NOMO-1 treated with dmso at 0.1 percent for 144 hours (cell line): ENCODE data around the gene SART3.
"Not testable (repeated sequence)": the region's sequence is repeated elsewhere in the genome, so short reads cannot be mapped to it uniquely, and the experiment has no call there.

Experiments
- DNase-seq: peaks from one replicate; lab custom pipeline; 2025; ENCODE audit not compliant: unreplicated experiment; lab: John Stamatoyannopoulos, UW

Gene SART3

DNA sequence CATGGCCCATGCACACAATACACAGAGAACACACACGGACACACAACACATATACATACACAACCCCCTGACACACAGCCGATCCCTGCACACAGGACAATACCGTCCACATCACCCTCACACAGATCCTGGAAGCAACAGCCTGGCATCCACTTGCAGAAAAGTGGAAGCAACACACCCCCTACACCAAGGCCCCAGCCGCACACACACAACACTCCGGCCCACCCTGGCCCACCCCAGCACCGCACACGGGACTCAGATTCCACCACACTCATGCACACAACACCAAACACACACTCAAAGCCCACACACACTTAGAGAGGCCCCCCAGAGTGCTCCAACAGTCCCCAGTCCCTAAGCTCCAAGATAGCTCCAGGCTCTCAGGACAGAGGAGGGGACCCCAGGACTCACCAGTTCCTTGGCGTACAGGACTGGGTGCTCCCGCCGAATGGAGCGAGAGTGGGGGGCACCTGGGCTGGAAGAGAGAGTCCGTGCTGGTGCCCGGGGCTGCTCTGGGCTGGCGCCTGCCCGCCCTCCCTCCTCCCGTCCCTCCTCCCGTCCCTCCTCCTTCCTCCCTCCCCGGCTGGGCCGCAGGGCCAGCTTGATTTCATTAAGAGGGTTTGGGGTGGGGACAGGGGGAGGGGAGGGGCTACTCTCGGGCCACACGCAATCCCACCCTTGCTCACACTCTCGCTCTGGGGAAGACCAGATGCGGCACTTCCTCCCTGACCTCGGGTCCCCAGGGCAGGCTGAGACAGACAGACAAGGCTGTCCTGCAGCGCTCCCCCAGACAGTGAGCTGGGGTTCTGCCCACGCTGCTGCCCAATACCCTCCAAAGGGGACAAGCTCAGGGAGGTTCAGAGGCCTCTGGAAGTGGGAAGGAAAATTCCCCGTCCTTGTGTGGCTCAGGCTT, 36.8 kb upstream of the SART3 start, which contains the start of gene TMEM119:
Gene TMEM119 (minus strand): TSS at position 526 of the 913 bp plus-strand sequence. CDS start 5,701 bp downstream, outside the sequence.
- no peak for DNase-seq

DNA sequence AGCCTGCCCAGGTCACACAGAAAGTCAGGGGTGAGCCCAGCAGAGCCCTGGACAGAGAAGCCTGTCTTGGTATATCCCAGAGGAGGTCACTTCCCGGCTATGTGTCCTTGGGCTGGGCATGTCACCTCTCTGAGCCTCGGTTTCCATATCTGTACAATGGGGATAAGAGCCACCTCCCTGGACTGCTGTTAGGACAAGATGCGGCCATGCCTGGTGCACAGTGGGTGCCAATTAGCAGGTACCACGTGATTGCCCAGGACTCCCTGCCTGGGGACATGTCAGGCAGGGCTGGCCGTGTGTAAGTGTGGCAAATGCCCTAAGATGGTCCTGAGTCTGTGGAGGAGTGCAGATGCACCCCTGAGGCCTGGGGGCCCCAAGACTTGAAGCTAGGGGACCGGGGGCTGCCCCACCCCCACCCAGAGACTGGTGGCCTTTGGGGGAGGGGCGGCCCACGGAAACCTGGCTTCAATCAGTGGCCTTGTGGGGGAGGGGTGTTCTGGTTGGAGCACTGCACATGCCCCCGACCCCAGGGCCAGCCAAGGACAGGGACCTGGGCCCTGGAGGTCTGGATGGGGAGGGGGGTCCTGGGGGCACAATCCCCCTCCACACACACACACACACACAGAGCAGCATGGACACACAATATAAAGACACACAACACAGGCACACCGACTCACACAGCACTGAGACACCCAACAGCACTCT, 36.0 kb upstream of the SART3 start:
- DNase-seq = no peak

DNA sequence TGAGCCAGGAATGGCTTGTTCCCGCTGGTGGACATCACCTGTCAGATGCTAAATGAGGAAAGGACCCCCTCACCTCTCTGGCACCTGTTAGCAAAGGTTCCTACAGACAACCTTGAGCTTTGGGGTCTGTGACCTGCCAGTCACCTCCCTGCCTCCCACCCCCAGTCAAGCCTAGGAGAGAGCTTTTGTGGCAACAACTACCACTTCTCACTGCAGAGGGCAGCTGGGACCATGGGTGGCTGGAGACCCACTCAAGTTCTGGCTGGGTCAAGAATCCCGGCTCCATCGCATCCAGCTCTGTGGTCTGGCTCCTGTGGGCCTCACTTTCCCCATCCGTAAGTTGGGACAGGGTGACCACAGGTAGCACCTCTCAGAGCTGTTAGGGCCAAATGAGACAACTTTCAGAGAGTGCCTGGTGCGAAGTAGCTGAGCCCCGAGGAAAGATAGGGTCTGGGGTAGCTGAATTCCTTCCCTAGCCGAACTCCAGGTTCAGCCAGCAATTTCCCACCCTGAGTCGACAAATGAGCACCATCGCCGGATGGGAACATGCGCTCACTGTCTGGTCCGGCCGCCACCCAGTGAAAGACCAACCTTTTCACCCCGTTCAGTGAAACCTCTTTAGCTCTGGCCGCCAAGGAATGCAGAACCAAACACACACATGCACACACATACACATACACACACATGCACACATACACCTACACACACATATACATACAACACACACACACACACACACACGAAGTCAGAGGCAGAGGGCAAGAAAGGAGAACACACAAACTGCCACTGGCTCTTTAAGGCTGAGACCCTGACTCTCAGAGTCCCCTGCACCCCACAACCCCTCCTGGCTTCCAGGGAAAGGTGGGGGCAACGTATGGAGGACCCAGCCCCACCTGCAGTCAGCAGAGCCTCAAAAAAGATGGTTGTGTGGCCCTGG, 35.0 kb upstream of the SART3 start:
- DNase-seq = no peak

GRCh38 chr12:108594960-108595710, 34.2 kb upstream of the SART3 start:
- DNase-seq = no peak

- no peak for DNase-seq
Measured at GRCh38 chr12:108594323-108594903, 33.4 kb upstream of the SART3 start.

DNA sequence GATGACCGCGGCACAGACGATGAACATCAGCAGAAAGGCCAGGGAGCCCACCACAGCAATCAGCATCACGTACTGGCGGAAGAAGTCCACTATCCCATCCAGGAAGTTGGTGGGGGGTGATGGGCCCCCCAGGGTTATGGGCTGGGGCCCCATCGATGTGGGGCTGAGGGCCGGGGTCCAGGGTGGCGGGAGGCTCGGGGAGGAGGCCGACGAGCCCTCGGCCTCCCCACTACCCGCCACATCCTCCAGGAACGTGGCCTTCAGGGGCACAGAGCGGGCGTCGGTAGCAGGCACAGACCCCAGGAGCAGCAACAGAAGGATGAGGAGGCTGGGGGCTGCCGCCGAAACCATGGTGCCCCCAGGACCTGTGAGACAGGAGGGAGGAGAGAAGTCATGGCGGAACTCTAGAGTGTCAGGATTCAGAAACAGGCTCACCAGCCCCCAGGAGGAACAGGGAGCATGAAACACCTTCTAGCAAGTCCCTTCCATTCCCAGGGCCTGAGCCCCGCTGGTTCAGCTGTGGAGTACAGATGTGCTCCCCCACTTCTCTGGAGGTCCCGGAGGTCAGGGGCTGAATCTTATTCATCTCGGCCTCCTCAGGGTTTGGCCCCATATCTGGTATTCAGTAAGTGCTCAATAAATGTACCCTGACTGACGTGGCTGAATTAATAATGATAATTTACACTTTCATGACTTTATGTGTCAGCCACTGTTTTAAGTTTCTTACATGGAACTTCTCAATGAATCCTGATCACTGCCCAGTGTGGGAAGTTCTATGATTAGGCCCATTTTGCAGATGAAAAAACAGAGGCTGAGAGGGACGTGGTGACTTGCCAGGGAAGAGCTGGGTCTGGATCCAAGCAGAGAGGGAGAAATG, 31.3 kb upstream of the SART3 start:
- no peak for DNase-seq

DNA sequence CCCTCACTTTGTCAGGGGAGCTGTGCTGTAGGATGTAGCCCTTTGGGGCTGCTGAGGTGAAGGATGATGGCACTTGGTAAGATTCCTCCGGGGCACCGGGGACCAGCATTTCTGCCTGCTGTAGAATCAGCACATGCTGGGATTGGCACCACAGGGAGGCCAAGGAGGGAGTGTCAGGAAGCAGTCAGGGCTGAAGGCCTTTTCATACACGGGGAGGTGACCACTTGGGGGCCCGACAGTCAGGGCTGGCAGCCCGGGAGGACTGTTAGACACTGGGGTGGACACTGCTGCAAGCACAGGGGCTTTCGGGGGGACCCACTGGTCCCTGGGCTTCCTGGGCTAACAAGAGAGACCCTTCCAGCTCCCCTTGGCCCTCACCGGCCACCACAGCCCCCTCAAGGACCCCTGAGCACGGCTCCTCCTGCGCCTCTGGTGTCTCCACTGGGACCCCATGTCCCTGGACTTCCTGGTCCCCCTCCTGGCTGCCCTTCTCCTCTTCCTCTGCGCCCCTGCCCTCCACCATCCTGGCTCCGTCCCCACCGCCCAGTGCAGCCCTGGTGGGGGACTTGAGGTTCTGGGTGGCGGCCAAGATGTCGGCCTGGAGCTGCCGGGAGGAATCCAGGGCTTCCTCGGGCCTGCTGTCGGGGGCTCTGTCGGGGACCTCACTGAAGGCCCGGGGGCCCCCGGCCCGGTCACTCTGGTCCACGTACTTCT, 30.5 kb upstream of the SART3 start:
- DNase-seq = no peak

DNA sequence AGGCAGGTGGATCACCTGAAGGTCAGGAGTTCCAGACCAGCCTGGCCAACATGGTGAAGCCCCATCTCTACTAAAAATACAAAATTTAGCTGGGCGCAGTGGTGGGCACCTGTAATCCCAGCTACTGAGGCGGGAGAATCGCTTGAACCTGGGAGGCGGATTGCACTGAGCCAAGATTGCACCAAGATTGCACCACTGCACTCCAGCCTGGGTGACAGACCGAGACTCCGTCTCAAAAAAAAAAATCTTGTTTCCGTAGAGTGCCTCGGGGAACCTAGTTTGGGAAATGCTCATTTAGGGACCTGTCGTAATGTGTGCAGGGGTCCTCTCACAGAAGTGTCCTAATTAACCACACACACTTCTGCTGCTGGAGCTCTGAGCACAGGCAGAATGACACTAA, 29.5 kb upstream of the SART3 start:
- not testable (repeated sequence) for DNase-seq

GRCh38 chr12:108589840-108590229, 28.9 kb upstream of the SART3 start:
- DNase-seq = no peak

DNA sequence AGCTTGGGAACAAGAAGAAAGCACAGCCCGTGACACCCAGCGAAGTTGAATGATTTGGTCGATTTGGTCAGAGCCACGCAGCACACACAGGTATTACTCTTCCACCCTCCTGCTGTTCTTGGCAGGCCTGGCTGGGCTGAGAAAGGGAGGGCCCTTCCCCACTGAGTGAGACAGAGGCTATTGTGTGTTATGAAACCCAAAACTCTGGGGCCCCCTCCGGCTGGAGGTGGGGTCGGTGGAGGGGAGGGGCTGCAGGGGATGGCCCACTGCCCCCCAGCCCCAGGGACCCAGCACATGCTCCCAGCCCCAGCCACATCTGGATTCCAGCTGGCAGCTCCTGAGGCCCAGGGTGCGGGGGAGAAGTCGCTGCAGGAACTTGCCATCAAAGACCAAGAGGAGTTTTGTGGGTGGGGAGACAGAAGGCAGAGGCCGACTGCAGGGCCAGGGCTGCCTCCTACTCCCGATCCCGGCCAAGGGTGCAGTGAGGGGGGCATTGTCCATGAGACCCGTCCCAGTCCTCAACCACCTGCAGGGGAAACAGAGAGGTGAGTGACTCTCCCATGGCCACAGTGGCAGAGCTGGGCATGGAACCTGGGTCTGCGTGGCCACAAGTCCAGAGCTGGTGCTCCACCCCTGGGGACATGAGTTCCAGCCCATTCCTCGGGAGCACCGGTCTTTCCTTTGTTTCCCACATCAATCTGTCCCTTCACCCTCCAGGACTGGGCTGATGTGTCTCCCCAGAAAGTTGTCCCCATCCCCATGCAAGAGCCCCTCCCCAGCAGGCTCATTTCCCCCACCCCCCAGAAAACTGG, 28.3 kb upstream of the SART3 start:
- DNase-seq = no peak

GRCh38 chr12:108587826-108588225, 26.9 kb upstream of the SART3 start:
- no peak for DNase-seq

DNA sequence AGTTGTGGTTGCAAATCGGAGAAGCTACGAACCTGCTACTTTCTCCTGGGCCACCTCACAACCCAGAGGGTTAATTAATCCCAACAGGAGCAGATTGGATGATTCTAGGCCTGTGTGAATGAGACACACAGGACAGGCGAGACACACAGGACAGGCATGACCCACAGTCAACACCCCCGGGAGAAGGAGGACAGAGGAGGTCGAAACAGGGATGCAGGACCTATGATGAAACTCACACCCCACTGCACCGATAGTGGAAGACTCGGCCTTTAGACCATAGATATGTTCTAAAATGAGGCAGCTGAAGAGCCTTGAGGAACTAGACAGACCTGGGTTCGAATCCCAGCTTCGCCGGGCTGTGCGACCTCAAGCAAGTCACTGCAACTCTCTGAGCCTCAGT, 25.3 kb upstream of the SART3 start:
- no peak for DNase-seq

GRCh38 chr12:108585864-108586263, 24.9 kb upstream of the SART3 start:
- no peak for DNase-seq

- no peak for DNase-seq
Measured at GRCh38 chr12:108584456-108585065, 23.6 kb upstream of the SART3 start.

GRCh38 chr12:108583991-108584390, 23.0 kb upstream of the SART3 start:
- no peak for DNase-seq

- DNase-seq = no peak
Measured at GRCh38 chr12:108582978-108583770, 22.2 kb upstream of the SART3 start.
